Fibroblast of pulmonary artery (primary cell): ENCODE results near the gene CDH20.

Source experiments
- DNase-seq: peaks from one replicate; pipeline ENCODE4 v3.0.0-alpha.2; 2010; ENCODE audit warnings: low read depth
- H3K4me3 ChIP-seq: replicated peaks from 2 replicates; pipeline ENCODE4 v1.5.1; 2011; ENCODE audit warnings: low read depth, mild to moderate bottlenecking, control low read depth, low read length, moderate library complexity
- TF ChIP-seq, protein P1 (sequence below): IDR thresholded peaks from 2 replicates; pipeline ENCODE4 v1.5.1; 2011; ENCODE audit warnings: mild to moderate bottlenecking, control low read depth, low read length, inconsistent platforms; ENCODE audit errors: missing control alignments

CDH20 gene

GRCh38 chr18:61308004-61308403 is 25.2 kb upstream of the CDH20 start:
- TF ChIP-seq, protein P1, sequence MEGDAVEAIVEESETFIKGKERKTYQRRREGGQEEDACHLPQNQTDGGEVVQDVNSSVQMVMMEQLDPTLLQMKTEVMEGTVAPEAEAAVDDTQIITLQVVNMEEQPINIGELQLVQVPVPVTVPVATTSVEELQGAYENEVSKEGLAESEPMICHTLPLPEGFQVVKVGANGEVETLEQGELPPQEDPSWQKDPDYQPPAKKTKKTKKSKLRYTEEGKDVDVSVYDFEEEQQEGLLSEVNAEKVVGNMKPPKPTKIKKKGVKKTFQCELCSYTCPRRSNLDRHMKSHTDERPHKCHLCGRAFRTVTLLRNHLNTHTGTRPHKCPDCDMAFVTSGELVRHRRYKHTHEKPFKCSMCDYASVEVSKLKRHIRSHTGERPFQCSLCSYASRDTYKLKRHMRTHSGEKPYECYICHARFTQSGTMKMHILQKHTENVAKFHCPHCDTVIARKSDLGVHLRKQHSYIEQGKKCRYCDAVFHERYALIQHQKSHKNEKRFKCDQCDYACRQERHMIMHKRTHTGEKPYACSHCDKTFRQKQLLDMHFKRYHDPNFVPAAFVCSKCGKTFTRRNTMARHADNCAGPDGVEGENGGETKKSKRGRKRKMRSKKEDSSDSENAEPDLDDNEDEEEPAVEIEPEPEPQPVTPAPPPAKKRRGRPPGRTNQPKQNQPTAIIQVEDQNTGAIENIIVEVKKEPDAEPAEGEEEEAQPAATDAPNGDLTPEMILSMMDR: no peak
- H3K4me3 ChIP-seq: no peak overlapping the region
- DNase-seq: no peak

- no peak overlapping the region for H3K4me3 ChIP-seq
- DNase-seq: no peak
- TF ChIP-seq, protein P1: no peak
These were observed 24.3 kb upstream of the CDH20 start for GRCh38 chr18:61308795-61309393.

GRCh38 chr18:61322265-61322873 is 10.9 kb upstream of the CDH20 start:
- H3K4me3 ChIP-seq: no peak overlapping the region
- DNase-seq: peak; percentile 64

DNA sequence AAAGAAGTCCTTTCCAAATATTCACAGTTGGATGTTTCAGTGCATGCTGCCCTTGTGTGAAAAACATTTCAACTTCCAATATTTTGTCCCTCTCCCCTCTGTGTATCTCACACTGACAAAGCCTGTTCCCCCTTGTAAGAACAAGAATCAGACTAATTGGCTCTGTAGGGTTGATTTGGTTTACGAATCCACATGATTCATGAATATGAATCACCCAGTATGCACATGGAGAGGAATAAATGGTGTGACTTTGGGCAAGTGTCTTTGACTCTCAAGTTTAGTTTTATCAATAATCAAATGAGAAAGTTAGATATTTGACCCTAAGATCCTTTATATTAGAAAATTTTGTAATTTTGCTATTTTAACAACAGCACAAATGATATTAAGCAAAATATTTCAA is 9.3 kb upstream of the CDH20 start:
- TF ChIP-seq, protein P1: no peak
- DNase-seq: no peak
- H3K4me3 ChIP-seq: no peak overlapping the region

More at GRCh38 chr18:61322265-61322873, 10.9 kb upstream of the CDH20 start:
- TF ChIP-seq, protein P1: peak; percentile 96

DNA sequence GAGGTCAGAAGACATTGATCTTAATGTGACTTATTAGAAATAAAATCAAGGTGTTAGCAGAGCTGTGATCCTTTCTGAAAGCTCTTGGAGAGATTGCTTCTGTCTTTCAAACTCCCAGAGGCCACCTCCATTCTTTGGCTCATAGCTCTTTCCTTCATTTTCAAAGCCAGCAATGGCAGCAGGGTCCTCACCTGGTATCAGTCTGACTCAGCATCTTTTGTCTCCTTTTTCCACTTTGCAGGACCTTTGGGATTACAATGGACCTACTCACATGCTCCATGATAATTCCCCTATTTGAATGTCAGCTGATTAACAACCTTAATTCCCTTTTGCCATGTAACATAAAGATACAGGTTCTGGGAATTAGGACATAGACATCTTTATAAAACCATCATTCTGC is 6.8 kb upstream of the CDH20 start:
- H3K4me3 ChIP-seq: no peak overlapping the region
- DNase-seq: no peak
- TF ChIP-seq, protein P1: no peak

- TF ChIP-seq, protein P1: no peak
- DNase-seq: no peak
These were observed 3.8 kb upstream of the CDH20 start for GRCh38 chr18:61329398-61329797.

GRCh38 chr18:61331051-61331450 is 2.2 kb upstream of the CDH20 start:
- no peak overlapping the region for H3K4me3 ChIP-seq
- DNase-seq: no peak
- TF ChIP-seq, protein P1: no peak

More at GRCh38 chr18:61329398-61329797, 3.8 kb upstream of the CDH20 start:
- H3K4me3 ChIP-seq: no peak overlapping the region
